ENCODE results near the gene AACS. TPM values are rescaled to one million over a fixed set of nuclear protein-coding genes. Genes with fewer than 3 reads are reported as not detected.

The AACS gene
- total and polyA plus RNA-seq, 2 of the 13 experiments (the other 11 are each of a cell fraction or from before 2014, with no cell fraction given) = 23.3 to 28.8 TPM

DNA sequence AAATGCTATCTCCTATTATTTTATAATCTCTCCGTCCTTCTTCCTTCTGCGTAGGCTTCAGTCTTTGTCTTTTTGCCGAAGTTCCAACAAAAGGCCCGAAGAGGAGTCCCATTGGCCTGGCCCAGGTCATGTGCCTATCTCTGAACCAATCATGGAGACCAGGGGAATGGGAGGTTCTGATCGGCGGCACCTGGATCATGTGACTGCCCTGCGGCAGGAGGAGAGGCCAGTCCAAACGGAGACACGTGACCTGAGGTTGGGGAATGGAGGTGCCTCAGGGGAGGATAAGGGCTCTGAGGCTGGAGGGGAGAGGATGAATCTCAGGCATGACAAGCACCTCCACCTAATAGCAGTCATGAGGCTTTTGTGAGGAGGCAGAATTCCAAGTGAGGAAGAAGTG, 86.0 kb downstream of the AACS start:
- CTCF ChIA-PET (ENCODE audit: low intra/inter-chr PET ratio, low total read pairs) = no interaction called here
- BruUV-seq (replicated peaks) = no TSS peak
- peak overlapping the region; percentile 49 for H3K4me2 ChIP-seq (ENCODE audit: low read depth, low read length)
- 34% methylated on average over 9 of the region's 9 CpGs for WGBS (ENCODE audit: low lambda C conversion rate)
- peaks cover 0 to 18% of the 10 kb centered on the region in 2 experiments; a peak in 3 of 5 replicates for H3K27me3 ChIP-seq (ENCODE audit: control insufficient read depth in 1 of 2, insufficient read depth in 2 of 2, low read length in 2 of 2)
- no peaks in the 10 kb centered on the region for H3K36me3 ChIP-seq (replicated peaks in 1 of 2; ENCODE audit: control insufficient read depth in 1 of 2, insufficient read depth in 2 of 2, low read length in 2 of 2)
- intact Hi-C loops (cut with micrococcal nuclease; ENCODE audit: unreplicated experiment) (no loop called here), in situ Hi-C loops (cut with HindIII; ENCODE audit: extremely low pct_ligation_motif_present, low pct_unique_long_range_greater_than_20kb) (no loop called here)
- POLR2A ChIA-PET = no interaction called here
- H3K4me1 ChIP-seq (ENCODE audit: insufficient read depth, low read length) = peaks cover 6% of the 10 kb centered on the region; the same call in 1 of the 2 replicates
- ATAC-seq (peak; percentile 74), DNase-seq (ENCODE audit: low spot score) (peak; percentile 18), FAIRE-seq (no peak)
- H2AFZ ChIP-seq (ENCODE audit: low read length) = no peak overlapping the region
- TF ChIP-seq TAF1 (CRISPR knock-in tag; IDR thresholded peaks at IDR 0.05) = no peak
- TF ChIP-seq ZMYM4 (CRISPR knock-in tag; IDR thresholded peaks at IDR 0.05) = peak; percentile 75
- peak; percentile 71 for TF ChIP-seq NFYC (CRISPR knock-in tag; IDR thresholded peaks at IDR 0.05)
- peak; percentile 36; the same call in 1 of the 2 replicates for TF ChIP-seq BHLHE40 (IDR thresholded peaks at IDR 0.05; ENCODE audit: low read length)
- TF ChIP-seq TEAD3 (CRISPR knock-in tag; optimal IDR thresholded peaks at IDR 0.05; ENCODE audit: borderline replicate concordance) = peak; percentile 8
- TF ChIP-seq ZNF687 (CRISPR knock-in tag; IDR thresholded peaks at IDR 0.05) = peak; percentile 29; the same call in 1 of the 2 replicates
- TF ChIP-seq, protein P1, sequence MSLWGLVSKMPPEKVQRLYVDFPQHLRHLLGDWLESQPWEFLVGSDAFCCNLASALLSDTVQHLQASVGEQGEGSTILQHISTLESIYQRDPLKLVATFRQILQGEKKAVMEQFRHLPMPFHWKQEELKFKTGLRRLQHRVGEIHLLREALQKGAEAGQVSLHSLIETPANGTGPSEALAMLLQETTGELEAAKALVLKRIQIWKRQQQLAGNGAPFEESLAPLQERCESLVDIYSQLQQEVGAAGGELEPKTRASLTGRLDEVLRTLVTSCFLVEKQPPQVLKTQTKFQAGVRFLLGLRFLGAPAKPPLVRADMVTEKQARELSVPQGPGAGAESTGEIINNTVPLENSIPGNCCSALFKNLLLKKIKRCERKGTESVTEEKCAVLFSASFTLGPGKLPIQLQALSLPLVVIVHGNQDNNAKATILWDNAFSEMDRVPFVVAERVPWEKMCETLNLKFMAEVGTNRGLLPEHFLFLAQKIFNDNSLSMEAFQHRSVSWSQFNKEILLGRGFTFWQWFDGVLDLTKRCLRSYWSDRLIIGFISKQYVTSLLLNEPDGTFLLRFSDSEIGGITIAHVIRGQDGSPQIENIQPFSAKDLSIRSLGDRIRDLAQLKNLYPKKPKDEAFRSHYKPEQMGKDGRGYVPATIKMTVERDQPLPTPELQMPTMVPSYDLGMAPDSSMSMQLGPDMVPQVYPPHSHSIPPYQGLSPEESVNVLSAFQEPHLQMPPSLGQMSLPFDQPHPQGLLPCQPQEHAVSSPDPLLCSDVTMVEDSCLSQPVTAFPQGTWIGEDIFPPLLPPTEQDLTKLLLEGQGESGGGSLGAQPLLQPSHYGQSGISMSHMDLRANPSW (CRISPR knock-in tag; IDR thresholded peaks at IDR 0.05; ENCODE audit: borderline replicate concordance) = no peak
- no peak for TF ChIP-seq ZNF331 (CRISPR knock-in tag; IDR thresholded peaks at IDR 0.05)
- peak; percentile 75 for TF ChIP-seq NFYB (CRISPR knock-in tag; IDR thresholded peaks at IDR 0.05)
- 0 out of 2 replicates have a peak, but pooled peaks have one; percentile 18 for TF ChIP-seq MAX (IDR thresholded peaks at IDR 0.05)
- peak; percentile 89 for TF ChIP-seq RAD51 (IDR thresholded peaks at IDR 0.05; ENCODE audit: borderline replicate concordance)
- TF ChIP-seq USF2 (IDR thresholded peaks at IDR 0.05; ENCODE audit: low read depth, low read length) = peak; percentile 92
- TF ChIP-seq USF2 (CRISPR knock-in tag; IDR thresholded peaks at IDR 0.05; ENCODE audit: borderline replicate concordance) = peak; percentile 91; the same call in 1 of the 2 replicates
- no peak for TF ChIP-seq CAMTA2 (CRISPR knock-in tag; IDR thresholded peaks at IDR 0.05; ENCODE audit: borderline replicate concordance)
- TF ChIP-seq, protein P2, sequence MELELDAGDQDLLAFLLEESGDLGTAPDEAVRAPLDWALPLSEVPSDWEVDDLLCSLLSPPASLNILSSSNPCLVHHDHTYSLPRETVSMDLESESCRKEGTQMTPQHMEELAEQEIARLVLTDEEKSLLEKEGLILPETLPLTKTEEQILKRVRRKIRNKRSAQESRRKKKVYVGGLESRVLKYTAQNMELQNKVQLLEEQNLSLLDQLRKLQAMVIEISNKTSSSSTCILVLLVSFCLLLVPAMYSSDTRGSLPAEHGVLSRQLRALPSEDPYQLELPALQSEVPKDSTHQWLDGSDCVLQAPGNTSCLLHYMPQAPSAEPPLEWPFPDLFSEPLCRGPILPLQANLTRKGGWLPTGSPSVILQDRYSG (CRISPR knock-in tag; IDR thresholded peaks at IDR 0.05) = no peak
- peak overlapping the region in 1 of 3 experiments; percentile 44; a peak in 2 of 6 replicates for H3K4me3 ChIP-seq (replicated peaks in 1 of 3; ENCODE audit: insufficient read depth in 1 of 3, low read depth in 2 of 3, low read length in 3 of 3)
- H3K9me3 ChIP-seq (ENCODE audit: low read length) = no peaks in the 10 kb centered on the region
- no peak overlapping the region for H3K27ac ChIP-seq (ENCODE audit: extremely low read length, insufficient read depth, low read length)
- H3K9ac ChIP-seq (ENCODE audit: insufficient read depth, low read depth, low read length) = no peak overlapping the region
- H4K20me1 ChIP-seq (ENCODE audit: insufficient read depth, low read length) = no peaks in the 10 kb centered on the region
- H3K79me2 ChIP-seq (ENCODE audit: insufficient read depth, low read length) = no peaks in the 10 kb centered on the region
